Activated CD4-positive, alpha-beta T cell treated with anti-CD3 and anti-CD28 coated beads, Interleukin-2, amount 10 ng/mL, durations not matched to agents 7 days and 5 days (primary cell): ENCODE results near the gene ALAS1. TPM values are rescaled to one million over a fixed set of nuclear protein-coding genes. Genes with fewer than 3 reads are reported as not detected.

Source experiments
- CTCF ChIA-PET: fragments of 350-600 bp; sonication (Branson Sonifier 250); formaldehyde crosslinking; loops from one replicate; lab custom pipeline; 2021; ENCODE audit warnings: antibody characterized with exemption; lab: Charles Lee
- POLR2A ChIA-PET: fragments of 350-600 bp; sonication (Branson Sonifier 250); formaldehyde crosslinking; loops from one replicate; lab custom pipeline; 2021; ENCODE audit warnings: antibody characterized with exemption; lab: Charles Lee
- DNase-seq: peaks from one replicate; pipeline ENCODE4 v3.0.0-alpha.2; 2020
- H3K27ac Mint-ChIP-seq: one replicate; pipeline ENCODE4 v1.8.0; 2021; ENCODE audit warnings: mild to moderate bottlenecking, moderate library complexity, mixed read lengths
- H3K27me3 Mint-ChIP-seq: one replicate; pipeline ENCODE4 v1.8.0; 2021; ENCODE audit warnings: mixed read lengths
- H3K36me3 Mint-ChIP-seq: one replicate; pipeline ENCODE4 v1.8.0; 2021; ENCODE audit warnings: low read depth, mixed read lengths
- H3K4me1 Mint-ChIP-seq: one replicate; pipeline ENCODE4 v1.8.0; 2021; ENCODE audit warnings: mixed read lengths
- H3K4me3 Mint-ChIP-seq: one replicate; pipeline ENCODE4 v1.8.0; 2021; ENCODE audit warnings: mild to moderate bottlenecking, moderate library complexity, mixed read lengths
- H3K9me3 Mint-ChIP-seq: one replicate; pipeline ENCODE4 v1.8.0; 2021; ENCODE audit warnings: mixed read lengths
- total RNA-seq, 2 experiments: library from RNA; stranded (reverse); gene quantifications; one replicate each; pipeline ENCODE4 v1.2.3, GENCODE V29; 2021

ALAS1 gene
- total RNA-seq, 2 experiments from 2014 or later, result 47.5 to 58.4 TPM

GRCh38 chr3:52218937-52219650 is 21.1 kb downstream of the ALAS1 start:
- no peak for DNase-seq
- no peaks in the 10 kb centered on the region for H3K27me3 Mint-ChIP-seq
- H3K4me1 Mint-ChIP-seq, result peaks cover 89% of the 10 kb centered on the region
- H3K4me3 Mint-ChIP-seq, result peak overlapping the region; percentile 32
- H3K9me3 Mint-ChIP-seq, result no peaks in the 10 kb centered on the region
- POLR2A ChIA-PET, result no interaction called here
- peak overlapping the region; percentile 93 for H3K27ac Mint-ChIP-seq
- CTCF ChIA-PET, result interaction anchor here (0.6 to 10.9 kb wide), 12 partner anchors 8 to 596 kb away, joined by 3 to 91 read pairs (median 4); partner anchors contain the start of genes TWF2 and WDR82
- peaks cover 30% of the 10 kb centered on the region for H3K36me3 Mint-ChIP-seq

- Mint-ChIP-seq H3K4me1 (peaks cover 95% of the 10 kb centered on the region), H3K9me3 (no peaks in the 10 kb centered on the region), H3K4me3 (peak overlapping the region; percentile 48), H3K27ac (peak overlapping the region; percentile 80), H3K36me3 (peaks cover 16% of the 10 kb centered on the region), H3K27me3 (no peaks in the 10 kb centered on the region)
- ChIA-PET POLR2A (no interaction called here), CTCF (interaction anchor here (0.7 to 10.9 kb wide), 36 partner anchors 9 to 232 kb away, joined by 3 to 91 read pairs (median 4); partner anchors contain the start of genes DNAH1, SEMA3G, TWF2 and WDR82)
- DNase-seq, result peak; percentile 91
Observed at GRCh38 chr3:52220380-52221026, 22.5 kb downstream of the ALAS1 start.

GRCh38 chr3:52221141-52221562 is 23.2 kb downstream of the ALAS1 start:
- ChIA-PET POLR2A (no interaction called here), CTCF (interaction anchor here (0.7 to 10.9 kb wide), 34 partner anchors 9 to 232 kb away, joined by 3 to 91 read pairs (median 4); partner anchors contain the start of genes DNAH1, PPM1M, SEMA3G and TWF2)
- Mint-ChIP-seq H3K36me3 (peaks cover 12% of the 10 kb centered on the region), H3K9me3 (no peaks in the 10 kb centered on the region), H3K27ac (peak overlapping the region; percentile 94), H3K27me3 (no peaks in the 10 kb centered on the region), H3K4me3 (peak overlapping the region; percentile 77), H3K4me1 (peaks cover 95% of the 10 kb centered on the region)
- DNase-seq, result no peak

GRCh38 chr3:52221563-52222318 is 23.8 kb downstream of the ALAS1 start:
- POLR2A ChIA-PET, result no interaction called here
- no peaks in the 10 kb centered on the region for H3K9me3 Mint-ChIP-seq
- DNase-seq, result peak; percentile 84
- peak overlapping the region; percentile 94 for H3K27ac Mint-ChIP-seq
- CTCF ChIA-PET, result interaction anchor here (0.9 to 10.9 kb wide), 19 partner anchors 9 to 220 kb away, joined by 3 to 91 read pairs (median 4); partner anchors contain the start of genes PPM1M, TWF2 and WDR82
- H3K27me3 Mint-ChIP-seq, result no peaks in the 10 kb centered on the region
- peaks cover 10% of the 10 kb centered on the region for H3K36me3 Mint-ChIP-seq
- H3K4me1 Mint-ChIP-seq, result peaks cover 95% of the 10 kb centered on the region
- peak overlapping the region; percentile 77 for H3K4me3 Mint-ChIP-seq

- Mint-ChIP-seq H3K36me3 (peaks cover 10% of the 10 kb centered on the region), H3K27me3 (no peaks in the 10 kb centered on the region), H3K4me1 (peaks cover 92% of the 10 kb centered on the region), H3K9me3 (no peaks in the 10 kb centered on the region), H3K27ac (peak overlapping the region; percentile 94), H3K4me3 (peak overlapping the region; percentile 77)
- CTCF ChIA-PET, result interaction anchor here (0.6 to 10.9 kb wide), 12 partner anchors 8 to 230 kb away, joined by 3 to 91 read pairs (median 4); partner anchors contain the start of genes PPM1M, TWF2 and WDR82
- POLR2A ChIA-PET, result no interaction called here
- DNase-seq, result no peak
Observed at GRCh38 chr3:52222319-52223221, 24.6 kb downstream of the ALAS1 start.

GRCh38 chr3:52223449-52224408 is 25.8 kb downstream of the ALAS1 start:
- DNase-seq, result no peak
- Mint-ChIP-seq H3K9me3 (no peaks in the 10 kb centered on the region), H3K4me3 (peak overlapping the region; percentile 29), H3K27me3 (no peaks in the 10 kb centered on the region), H3K4me1 (peaks cover 80% of the 10 kb centered on the region), H3K27ac (peak overlapping the region; percentile 79), H3K36me3 (peaks cover 13% of the 10 kb centered on the region)
- POLR2A ChIA-PET, result interaction anchor here (0.6 kb wide), 1 partner anchor 54 kb away, joined by 3 read pairs; no protein-coding TSS in a partner anchor
- CTCF ChIA-PET, result interaction anchor here (4.6 to 10.9 kb wide), 4 partner anchors 7 to 117 kb away, joined by 48 to 91 read pairs (median 82); partner anchors contain the start of genes TWF2 and WDR82

- Mint-ChIP-seq H3K4me1 (peaks cover 66% of the 10 kb centered on the region), H3K9me3 (no peaks in the 10 kb centered on the region), H3K27me3 (no peaks in the 10 kb centered on the region), H3K4me3 (no peak within 1 kb of the TSS), H3K27ac (peak within 1 kb of the TSS; percentile 79), H3K36me3 (peaks cover 28% of the 10 kb centered on the region)
- no peak for DNase-seq
- ChIA-PET POLR2A (no interaction called here), CTCF (interaction anchor here (0.6 to 10.9 kb wide), 9 partner anchors 9 to 496 kb away, joined by 3 to 91 read pairs (median 3); partner anchors contain the start of gene TWF2)
Observed at GRCh38 chr3:52225452-52226228, 27.7 kb downstream of the ALAS1 start, which contains the start of gene TLR9. TLR9 (minus strand) TSS chr3:52225645; CDS start chr3:52225529, 116 bp downstream.

GRCh38 chr3:52226229-52226817 is 28.4 kb downstream of the ALAS1 start:
- POLR2A ChIA-PET, result no interaction called here
- peak; percentile 3 for DNase-seq
- Mint-ChIP-seq H3K27ac (peak overlapping the region; percentile 79), H3K27me3 (no peaks in the 10 kb centered on the region), H3K4me1 (peaks cover 61% of the 10 kb centered on the region), H3K4me3 (no peak overlapping the region), H3K36me3 (peaks cover 32% of the 10 kb centered on the region), H3K9me3 (no peaks in the 10 kb centered on the region)
- CTCF ChIA-PET, result interaction anchor here (0.6 to 10.9 kb wide), 5 partner anchors 8 to 497 kb away, joined by 3 to 91 read pairs (median 4); partner anchors contain the start of gene TWF2

- no peaks in the 10 kb centered on the region for H3K27me3 Mint-ChIP-seq
- H3K36me3 Mint-ChIP-seq, result peaks cover 37% of the 10 kb centered on the region
- POLR2A ChIA-PET, result no interaction called here
- no peak overlapping the region for H3K4me3 Mint-ChIP-seq
- H3K9me3 Mint-ChIP-seq, result no peaks in the 10 kb centered on the region
- H3K4me1 Mint-ChIP-seq, result peaks cover 59% of the 10 kb centered on the region
- peak overlapping the region; percentile 57 for H3K27ac Mint-ChIP-seq
- no peak for DNase-seq
- CTCF ChIA-PET, result interaction anchor here (1.6 kb wide), 1 partner anchor 9 kb away, joined by 4 read pairs; no protein-coding TSS in a partner anchor
Observed at GRCh38 chr3:52227117-52227516, 29.2 kb downstream of the ALAS1 start.
